RWPE2 (cell line): Measurements from ENCODE around the gene MCCC2.
"Not testable (repeated sequence)": the region's sequence is repeated elsewhere in the genome, so short reads cannot be mapped to it uniquely, and the experiment has no call there.

ENCODE experiments used
- ATAC-seq: fragments of 200-7000 bp; cut with Tn5 transposase; 3 replicates; pipeline ENCODE4 v1.9.1; 2021; ENCODE audit warnings: low read depth
- DNase-seq: peaks from one replicate; pipeline ENCODE4 v3.0.0-alpha.2; 2020; ENCODE audit warnings: low spot score
- H3K27ac ChIP-seq: fragments of 450-650 bp; 2 replicates; pipeline ENCODE4 v1.5.1; 2017; ENCODE audit warnings: mild to moderate bottlenecking; ENCODE audit not compliant: poor library complexity, severe bottlenecking
- H3K27me3 ChIP-seq: fragments of 250-450 bp; sonication (Bioruptor Pico); 2 replicates; pipeline ENCODE4 v1.5.1; 2021; ENCODE audit warnings: mild to moderate bottlenecking, moderate library complexity; ENCODE audit not compliant: insufficient read depth, poor library complexity, severe bottlenecking
- H3K36me3 ChIP-seq: fragments of 250-450 bp; sonication (Bioruptor Pico); 2 replicates; pipeline ENCODE4 v1.5.1; 2020; ENCODE audit warnings: low read depth, mild to moderate bottlenecking, moderate library complexity
- H3K4me1 ChIP-seq: fragments of 250-450 bp; sonication (Bioruptor Pico); 2 replicates; pipeline ENCODE4 v1.5.1; 2021; ENCODE audit warnings: mild to moderate bottlenecking, moderate library complexity; ENCODE audit not compliant: insufficient read depth, poor library complexity, severe bottlenecking
- H3K4me3 ChIP-seq: fragments of 250-450 bp; sonication (Bioruptor Pico); 2 replicates; pipeline ENCODE4 v1.5.1; 2021; ENCODE audit warnings: mild to moderate bottlenecking, moderate library complexity; ENCODE audit not compliant: severe bottlenecking
- H3K9me3 ChIP-seq: fragments of 250-450 bp; sonication (Bioruptor Pico); 2 replicates; pipeline ENCODE4 v1.5.1; 2021; ENCODE audit warnings: mild to moderate bottlenecking, moderate library complexity; ENCODE audit not compliant: severe bottlenecking
- CTCF ChIP-seq: fragments of 450-650 bp; IDR thresholded peaks from one replicate; pipeline ENCODE4 v1.5.1; 2017; ENCODE audit warnings: mild to moderate bottlenecking, moderate library complexity; ENCODE audit not compliant: poor library complexity, severe bottlenecking

MCCC2 gene

GRCh38 chr5:71633255-71634155 lies 46.4 kb downstream of the MCCC2 start:
- Histone ChIP-seq H3K9me3 (no peaks in the 10 kb centered on the region), H3K27ac (no peak overlapping the region), H3K27me3 (no peaks in the 10 kb centered on the region), H3K36me3 (peaks cover 11% of the 10 kb centered on the region), H3K4me3 (no peak overlapping the region), H3K4me1 (no peaks in the 10 kb centered on the region)
- ATAC-seq (no peak), DNase-seq (no peak)
- no peak for TF ChIP-seq CTCF

- DNase-seq (no peak), ATAC-seq (no peak)
- Histone ChIP-seq H3K27me3 (no peaks in the 10 kb centered on the region), H3K36me3 (peaks cover 20% of the 10 kb centered on the region), H3K9me3 (no peaks in the 10 kb centered on the region), H3K4me1 (no peaks in the 10 kb centered on the region), H3K27ac (no peak overlapping the region), H3K4me3 (no peak overlapping the region)
- TF ChIP-seq CTCF: no peak
Measured at GRCh38 chr5:71637133-71637532, 50.0 kb downstream of the MCCC2 start.

GRCh38 chr5:71640408-71640807 lies 53.3 kb downstream of the MCCC2 start:
- no peak for TF ChIP-seq CTCF
- Histone ChIP-seq H3K4me1 (no peaks in the 10 kb centered on the region), H3K27ac (no peak overlapping the region), H3K9me3 (no peaks in the 10 kb centered on the region), H3K4me3 (no peak overlapping the region), H3K27me3 (no peaks in the 10 kb centered on the region), H3K36me3 (peaks cover 19% of the 10 kb centered on the region)
- no peak for ATAC-seq
- no peak for DNase-seq

- H3K4me1 ChIP-seq: no peaks in the 10 kb centered on the region
- H3K9me3 ChIP-seq: no peaks in the 10 kb centered on the region
- H3K27ac ChIP-seq: no peak overlapping the region
- DNase-seq (no peak), ATAC-seq (no peak)
- H3K27me3 ChIP-seq: no peaks in the 10 kb centered on the region
- no peak for TF ChIP-seq CTCF
- H3K36me3 ChIP-seq: peaks cover 20% of the 10 kb centered on the region
- no peak overlapping the region for H3K4me3 ChIP-seq
Measured at GRCh38 chr5:71645030-71645429, 57.9 kb downstream of the MCCC2 start.

- peaks cover 38% of the 10 kb centered on the region for H3K36me3 ChIP-seq
- not testable (repeated sequence) for H3K4me1 ChIP-seq, H3K9me3 ChIP-seq, ATAC-seq, DNase-seq, H3K27ac ChIP-seq, H3K4me3 ChIP-seq, H3K27me3 ChIP-seq
Measured at GRCh38 chr5:71650940-71651339, 63.8 kb downstream of the MCCC2 start.
